Measurements from ENCODE around the gene UROD. TPM values are rescaled to one million over a fixed set of nuclear protein-coding genes. Genes with fewer than 3 reads are reported as not detected.

UROD gene
- total RNA-seq, 2 experiments from 2014 or later = 68.5 to 72.7 TPM

GRCh38 chr1:45010855-45011811 is 921 bp upstream of the UROD start, which contains the start of gene HECTD3:
TSS of gene HECTD3 (minus strand) at chr1:45011324. CDS start at chr1:45011257, 67 bp downstream.
- H3K4me1 Mint-ChIP-seq = peaks cover 35% of the 10 kb centered on the region
- peaks cover 14% of the 10 kb centered on the region for H3K36me3 Mint-ChIP-seq
- CTCF ChIA-PET = interaction anchor here (0.6 to 13.4 kb wide), 25 partner anchors 17 to 481 kb away, joined by 3 to 341 read pairs (median 6); partner anchors contain the start of genes EIF2B3, MUTYH, PLK3 and RPS8

GRCh38 chr1:45012639-45013278 is 705 bp downstream of the UROD start:
- Mint-ChIP-seq H3K27ac (peak overlapping the region; percentile 93), H3K36me3 (peaks cover 9% of the 10 kb centered on the region), H3K4me3 (peak overlapping the region; percentile 75), H3K4me1 (peaks cover 35% of the 10 kb centered on the region), H3K27me3 (no peaks in the 10 kb centered on the region), H3K9me3 (ENCODE audit: low read depth) (no peaks in the 10 kb centered on the region)
- peak; percentile 49 for DNase-seq
- ATAC-seq = no peak
- CTCF ChIA-PET = interaction anchor here (0.6 to 13.4 kb wide), 18 partner anchors 15 to 555 kb away, joined by 3 to 341 read pairs (median 5); partner anchors contain the start of genes EIF2B3 and TESK2

More at GRCh38 chr1:45010855-45011811, 921 bp upstream of the UROD start, which contains the start of gene HECTD3:
- Mint-ChIP-seq H3K27ac (peak within 1 kb of the TSS; percentile 93), H3K9me3 (ENCODE audit: low read depth) (no peaks in the 10 kb centered on the region), H3K4me3 (peak within 1 kb of the TSS; percentile 75), H3K27me3 (no peaks in the 10 kb centered on the region)
- ATAC-seq = peak; percentile 73
- DNase-seq = peak; percentile 82

GRCh38 chr1:45013551-45014209 is 1.6 kb downstream of the UROD start:
- Mint-ChIP-seq H3K36me3 (peaks cover 9% of the 10 kb centered on the region), H3K27me3 (no peaks in the 10 kb centered on the region), H3K27ac (no peak overlapping the region), H3K4me1 (peaks cover 38% of the 10 kb centered on the region), H3K4me3 (no peak overlapping the region), H3K9me3 (ENCODE audit: low read depth) (no peaks in the 10 kb centered on the region)
- no peak for ATAC-seq
- peak; percentile 39 for DNase-seq
- CTCF ChIA-PET = interaction anchor here (1.0 to 13.4 kb wide), 28 partner anchors 8 to 557 kb away, joined by 3 to 341 read pairs (median 4); partner anchors contain the start of genes EIF2B3, HPDL, MUTYH and TESK2

- CTCF ChIA-PET = interaction anchor here (0.7 to 13.4 kb wide), 30 partner anchors 8 to 556 kb away, joined by 3 to 341 read pairs (median 4); partner anchors contain the start of genes EIF2B3, HPDL, MUTYH and PLK3
- peaks cover 6% of the 10 kb centered on the region for H3K36me3 Mint-ChIP-seq
- ATAC-seq (peak; percentile 17), DNase-seq (peak; percentile 89)
- H3K27ac Mint-ChIP-seq = peak overlapping the region; percentile 64
- H3K4me3 Mint-ChIP-seq = peak overlapping the region; percentile 39
- peaks cover 38% of the 10 kb centered on the region for H3K4me1 Mint-ChIP-seq
- no peaks in the 10 kb centered on the region for H3K27me3 Mint-ChIP-seq
- no peaks in the 10 kb centered on the region for H3K9me3 Mint-ChIP-seq (ENCODE audit: low read depth)
These were observed 2.4 kb downstream of the UROD start for GRCh38 chr1:45014321-45015028.

GRCh38 chr1:45015683-45016082 is 3.6 kb downstream of the UROD start:
- H3K27me3 Mint-ChIP-seq = no peaks in the 10 kb centered on the region
- H3K27ac Mint-ChIP-seq = no peak overlapping the region
- peaks cover 28% of the 10 kb centered on the region for H3K4me1 Mint-ChIP-seq
- peak; percentile 18 for DNase-seq
- no peak for ATAC-seq
- CTCF ChIA-PET = interaction anchor here (1.0 to 13.4 kb wide), 5 partner anchors 18 to 477 kb away, joined by 3 to 341 read pairs (median 21); partner anchors contain the start of genes MUTYH and TESK2
- H3K36me3 Mint-ChIP-seq = peaks cover 6% of the 10 kb centered on the region
- H3K4me3 Mint-ChIP-seq = no peak overlapping the region
- H3K9me3 Mint-ChIP-seq (ENCODE audit: low read depth) = no peaks in the 10 kb centered on the region

GRCh38 chr1:45016090-45016697 is 4.1 kb downstream of the UROD start:
- H3K4me1 Mint-ChIP-seq = peaks cover 28% of the 10 kb centered on the region
- no peaks in the 10 kb centered on the region for H3K27me3 Mint-ChIP-seq
- peak; percentile 22 for DNase-seq
- no peaks in the 10 kb centered on the region for H3K9me3 Mint-ChIP-seq (ENCODE audit: low read depth)
- peaks cover 6% of the 10 kb centered on the region for H3K36me3 Mint-ChIP-seq
- no peak overlapping the region for H3K27ac Mint-ChIP-seq
- ATAC-seq = no peak
- H3K4me3 Mint-ChIP-seq = no peak overlapping the region
- CTCF ChIA-PET = interaction anchor here (1.0 to 13.4 kb wide), 5 partner anchors 17 to 476 kb away, joined by 3 to 341 read pairs (median 21); partner anchors contain the start of genes MUTYH and TESK2

- no peak overlapping the region for H3K4me3 Mint-ChIP-seq
- no peak overlapping the region for H3K27ac Mint-ChIP-seq
- ATAC-seq (no peak), DNase-seq (peak; percentile 27)
- no peaks in the 10 kb centered on the region for H3K27me3 Mint-ChIP-seq
- peaks cover 6% of the 10 kb centered on the region for H3K36me3 Mint-ChIP-seq
- no peaks in the 10 kb centered on the region for H3K9me3 Mint-ChIP-seq (ENCODE audit: low read depth)
- peaks cover 22% of the 10 kb centered on the region for H3K4me1 Mint-ChIP-seq
- CTCF ChIA-PET = interaction anchor here (1.6 to 13.4 kb wide), 3 partner anchors 17 to 324 kb away, joined by 4 to 341 read pairs (median 21); partner anchors contain the start of gene MUTYH
These were observed 4.7 kb downstream of the UROD start for GRCh38 chr1:45016767-45017166.

- peak; percentile 82 for ATAC-seq
- no peak overlapping the region for H3K4me3 Mint-ChIP-seq
- H3K9me3 Mint-ChIP-seq (ENCODE audit: low read depth) = no peaks in the 10 kb centered on the region
- H3K36me3 Mint-ChIP-seq = peaks cover 6% of the 10 kb centered on the region
- peak; percentile 67 for DNase-seq
- peaks cover 12% of the 10 kb centered on the region for H3K4me1 Mint-ChIP-seq
- no peaks in the 10 kb centered on the region for H3K27me3 Mint-ChIP-seq
- H3K27ac Mint-ChIP-seq = no peak overlapping the region
- CTCF ChIA-PET = interaction anchor here (0.8 to 13.4 kb wide), 12 partner anchors 10 to 474 kb away, joined by 3 to 341 read pairs (median 4); partner anchors contain the start of genes EIF2B3 and TESK2
These were observed 6.7 kb downstream of the UROD start for GRCh38 chr1:45018599-45019230.

GRCh38 chr1:45023663-45024062 is 11.6 kb downstream of the UROD start:
- Mint-ChIP-seq H3K9me3 (ENCODE audit: low read depth) (no peaks in the 10 kb centered on the region), H3K36me3 (no peaks in the 10 kb centered on the region), H3K27ac (no peak overlapping the region), H3K27me3 (no peaks in the 10 kb centered on the region), H3K4me1 (peaks cover 9% of the 10 kb centered on the region), H3K4me3 (no peak overlapping the region)
- CTCF ChIA-PET = no interaction called here
- ATAC-seq (no peak), DNase-seq (no peak)

GRCh38 chr1:45026446-45026845 is 14.4 kb downstream of the UROD start:
- H3K9me3 Mint-ChIP-seq (ENCODE audit: low read depth) = no peaks in the 10 kb centered on the region
- no peak overlapping the region for H3K4me3 Mint-ChIP-seq
- CTCF ChIA-PET = no interaction called here
- DNase-seq = no peak
- H3K27me3 Mint-ChIP-seq = no peaks in the 10 kb centered on the region
- no peaks in the 10 kb centered on the region for H3K36me3 Mint-ChIP-seq
- ATAC-seq = no peak
- H3K4me1 Mint-ChIP-seq = peaks cover 9% of the 10 kb centered on the region
- H3K27ac Mint-ChIP-seq = no peak overlapping the region

- no peaks in the 10 kb centered on the region for H3K27me3 Mint-ChIP-seq
These were observed 20.8 kb downstream of the UROD start for GRCh38 chr1:45032837-45033236.

More at GRCh38 chr1:45032837-45033236, 20.8 kb downstream of the UROD start:
- ATAC-seq = no peak
- CTCF ChIA-PET = interaction anchor here (0.6 to 4.9 kb wide), 3 partner anchors 12 to 18 kb away, joined by 3 to 21 read pairs (median 4); no protein-coding TSS in a partner anchor
- no peaks in the 10 kb centered on the region for H3K36me3 Mint-ChIP-seq
- no peak for DNase-seq
- H3K9me3 Mint-ChIP-seq (ENCODE audit: low read depth) = no peaks in the 10 kb centered on the region
- peaks cover 13% of the 10 kb centered on the region for H3K4me1 Mint-ChIP-seq
- no peak overlapping the region for H3K4me3 Mint-ChIP-seq
- no peak overlapping the region for H3K27ac Mint-ChIP-seq
